Prostate gland (tissue), 2 donors: ENCODE data around the gene BSND. TPM values are rescaled to one million over a fixed set of nuclear protein-coding genes. Genes with fewer than 3 reads are reported as not detected.
A peak's percentile ranks its signal among the peaks of the same experiment; 100 is the strongest.

Experiments
- DNase-seq: peaks from one replicate; pipeline ENCODE4 v3.0.0-alpha.2; 2019; ENCODE audit warnings: low spot score
- H3K27ac ChIP-seq, 2 donors: fragments of 200-600 bp; sonication (generic); 2 replicates each; pipeline ENCODE4 v1.5.1; 2017 to 2019
- H3K27me3 ChIP-seq: fragments of 200-600 bp; sonication (generic); replicated peaks from 2 replicates; pipeline ENCODE4 v1.5.1; 2019; ENCODE audit not compliant: insufficient read depth
- H3K36me3 ChIP-seq, 2 donors: fragments of 200-600 bp; sonication (generic); 1 replicate in 1 of 2; 2 replicates in 1 of 2; pipeline versions ENCODE4 v1.5.1 to v1.8.1; 2017 to 2019
- H3K4me1 ChIP-seq: fragments of 200-600 bp; sonication (generic); replicated peaks from 2 replicates; pipeline ENCODE4 v1.5.1; 2019
- H3K4me3 ChIP-seq, 2 donors: fragments of 200-600 bp; sonication (generic); 2 replicates each; pipeline ENCODE4 v1.5.1; 2017 to 2019
- H3K9me3 ChIP-seq: fragments of 200-600 bp; sonication (generic); 2 replicates; pipeline ENCODE4 v1.5.1; 2017
- POLR2A ChIP-seq: fragments of 450-650 bp; IDR thresholded peaks from one replicate; pipeline ENCODE4 v1.6.1; 2016; ENCODE audit warnings: antibody characterized with exemption, mild to moderate bottlenecking
- POLR2AphosphoS5 ChIP-seq: sonication (generic); formaldehyde crosslinking; IDR thresholded peaks from one replicate; pipeline ENCODE4 v1.6.1; 2017; ENCODE audit warnings: antibody characterized with exemption
- WGBS: methylation state at CpG from one replicate; pipeline ENCODE4 v1.1.5; 2018; 5-methylcytosine and 5-hydroxymethylcytosine counted together
- intact Hi-C: fragments of 100-400 bp; cut with DNase I; formaldehyde crosslinking; loops from one replicate; pipeline ENCODE4 v1.14.2; 2022
- total RNA-seq, 2 donors: library from RNA; depleted of rRNA; stranded (reverse); fragments of >200 nt; gene quantifications; one replicate each; pipeline ENCODE4 v1.1.0, GENCODE V29; 2016
- TF ChIP-seq, protein P1 (sequence below), 4 experiments: fragments of 200-600 bp in 2 of 4; fragments of 450-650 bp in 2 of 4; sonication (generic) in 2 of 4; IDR thresholded peaks; 1 replicate in 3 of 4; 2 replicates in 1 of 4; pipeline ENCODE4 v1.5.1; 2016 to 2019; ENCODE audit warnings: antibody characterized with exemption in 4 of 4, mild to moderate bottlenecking in 2 of 4, moderate library complexity in 2 of 4

The BSND gene
- total RNA-seq, 2 donors from 2014 or later: 0.11 TPM; not detected in 1

- Histone ChIP-seq H3K4me3 (no peak overlapping the region), H3K9me3 (no peaks in the 10 kb centered on the region), H3K27ac (no peak overlapping the region), H3K27me3 (no peaks in the 10 kb centered on the region), H3K4me1 (no peaks in the 10 kb centered on the region), H3K36me3 (no peaks in the 10 kb centered on the region)
- intact Hi-C loops: loop anchor here (2.0 kb wide), 1 partner anchor 46 kb away; no protein-coding TSS in a partner anchor
- 5% methylated on average over 23 of the region's 23 CpGs for WGBS
- peak; percentile 43 for DNase-seq
- TF ChIP-seq POLR2AphosphoS5: no peak
- TF ChIP-seq, protein P1, sequence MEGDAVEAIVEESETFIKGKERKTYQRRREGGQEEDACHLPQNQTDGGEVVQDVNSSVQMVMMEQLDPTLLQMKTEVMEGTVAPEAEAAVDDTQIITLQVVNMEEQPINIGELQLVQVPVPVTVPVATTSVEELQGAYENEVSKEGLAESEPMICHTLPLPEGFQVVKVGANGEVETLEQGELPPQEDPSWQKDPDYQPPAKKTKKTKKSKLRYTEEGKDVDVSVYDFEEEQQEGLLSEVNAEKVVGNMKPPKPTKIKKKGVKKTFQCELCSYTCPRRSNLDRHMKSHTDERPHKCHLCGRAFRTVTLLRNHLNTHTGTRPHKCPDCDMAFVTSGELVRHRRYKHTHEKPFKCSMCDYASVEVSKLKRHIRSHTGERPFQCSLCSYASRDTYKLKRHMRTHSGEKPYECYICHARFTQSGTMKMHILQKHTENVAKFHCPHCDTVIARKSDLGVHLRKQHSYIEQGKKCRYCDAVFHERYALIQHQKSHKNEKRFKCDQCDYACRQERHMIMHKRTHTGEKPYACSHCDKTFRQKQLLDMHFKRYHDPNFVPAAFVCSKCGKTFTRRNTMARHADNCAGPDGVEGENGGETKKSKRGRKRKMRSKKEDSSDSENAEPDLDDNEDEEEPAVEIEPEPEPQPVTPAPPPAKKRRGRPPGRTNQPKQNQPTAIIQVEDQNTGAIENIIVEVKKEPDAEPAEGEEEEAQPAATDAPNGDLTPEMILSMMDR (IDR thresholded peaks at IDR 0.05): peak; percentile 79 to 88 (median 82)
These were observed 2.3 kb upstream of the BSND start for GRCh38 chr1:54996359-54996868.

DNA sequence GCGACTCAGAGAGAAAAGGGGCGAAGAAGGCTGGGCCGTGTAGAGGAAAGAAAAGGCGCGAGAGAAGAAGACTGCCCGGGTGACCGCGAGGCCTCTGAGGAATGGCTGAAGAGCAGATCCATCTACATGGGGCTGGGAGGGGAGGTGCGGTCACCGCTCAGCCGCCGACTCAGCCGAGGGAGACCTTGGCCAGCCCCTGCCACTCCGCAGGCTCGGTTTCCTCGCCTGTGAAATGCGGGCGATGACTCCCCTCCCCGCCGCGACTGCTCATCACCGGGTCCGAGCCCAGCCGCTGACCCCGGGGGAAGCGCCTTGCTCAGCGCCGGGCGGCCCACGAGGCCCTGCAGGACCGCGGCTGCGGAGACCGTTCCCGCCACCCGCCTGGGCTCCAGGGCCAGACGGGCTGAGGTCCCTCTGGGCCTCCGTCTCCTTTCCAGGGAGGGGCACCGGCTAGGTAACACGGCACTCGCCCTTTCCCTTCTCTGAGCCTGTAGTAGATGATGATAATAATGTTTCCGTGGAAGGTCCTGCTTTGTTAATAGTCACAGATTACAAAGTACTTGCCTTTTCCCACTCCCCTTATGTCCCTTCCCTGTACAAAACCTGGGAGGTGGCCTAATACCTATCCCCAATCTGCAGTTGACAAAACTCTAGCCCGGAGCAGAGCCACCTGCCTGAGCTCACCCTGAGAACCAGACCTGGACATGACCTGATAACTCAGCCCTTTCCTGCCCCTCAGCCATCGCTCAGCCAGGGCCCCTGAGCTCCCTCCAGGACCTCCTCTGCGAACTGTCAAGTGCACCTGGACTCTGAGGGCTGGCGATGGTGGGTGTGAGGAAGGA, 1.6 kb upstream of the BSND start:
- Histone ChIP-seq H3K27me3 (no peaks in the 10 kb centered on the region), H3K4me3 (no peak overlapping the region), H3K9me3 (no peaks in the 10 kb centered on the region), H3K36me3 (no peaks in the 10 kb centered on the region), H3K4me1 (no peaks in the 10 kb centered on the region), H3K27ac (no peak overlapping the region)
- DNase-seq: no peak
- TF ChIP-seq POLR2A (no peak), POLR2AphosphoS5 (no peak)
- TF ChIP-seq, protein P1 (IDR thresholded peaks at IDR 0.05): no peak
- WGBS: 22% methylated on average over 46 of the region's 46 CpGs
- intact Hi-C loops: loop anchor here (2.0 kb wide), 1 partner anchor 46 kb away; no protein-coding TSS in a partner anchor

DNA sequence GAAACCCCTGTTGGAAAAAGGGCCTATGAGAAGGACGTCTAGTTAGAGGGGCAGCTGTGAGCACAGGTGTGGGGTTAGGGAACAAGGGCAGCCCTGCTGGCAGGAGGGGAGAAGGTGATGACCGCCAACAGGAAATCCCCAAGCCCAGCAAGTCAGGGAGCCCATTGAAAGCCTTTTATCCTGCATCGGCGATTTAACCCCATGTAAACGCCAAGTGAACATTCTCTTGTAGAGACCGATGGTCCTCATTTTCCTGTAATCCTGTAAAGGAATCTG, 1.1 kb upstream of the BSND start:
- Histone ChIP-seq H3K27ac (no peak overlapping the region), H3K4me1 (no peaks in the 10 kb centered on the region), H3K9me3 (no peaks in the 10 kb centered on the region), H3K4me3 (no peak overlapping the region), H3K27me3 (no peaks in the 10 kb centered on the region), H3K36me3 (no peaks in the 10 kb centered on the region)
- intact Hi-C loops: loop anchor here (2.0 kb wide), 1 partner anchor 47 kb away; no protein-coding TSS in a partner anchor
- 91% methylated on average over 6 of the region's 6 CpGs for WGBS
- TF ChIP-seq, protein P1 (IDR thresholded peaks at IDR 0.05): no peak
- no peak for TF ChIP-seq POLR2AphosphoS5
- DNase-seq: no peak

DNA sequence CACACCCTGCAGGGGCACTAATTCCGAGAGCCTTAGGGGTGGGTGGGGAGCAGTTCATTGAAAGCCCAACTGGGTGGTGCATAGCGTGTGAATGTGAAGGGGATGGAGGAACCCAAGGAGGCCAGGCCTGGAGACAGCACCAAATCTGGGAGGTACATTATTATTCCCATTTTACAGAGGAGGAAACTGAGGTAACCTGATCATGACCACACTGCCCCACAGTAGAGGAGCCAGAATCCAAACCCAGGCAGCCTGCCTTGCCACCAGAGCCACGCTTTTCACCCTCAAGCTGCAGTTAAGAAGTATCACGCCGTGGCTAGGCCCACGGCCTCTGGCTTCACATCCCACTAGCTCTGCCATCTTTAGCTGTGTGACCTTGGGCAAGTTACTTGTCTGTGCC, 633 bp upstream of the BSND start:
- no peaks in the 10 kb centered on the region for H3K9me3 ChIP-seq
- no peaks in the 10 kb centered on the region for H3K27me3 ChIP-seq
- no peak for DNase-seq

More for the DNA sequence above, 633 bp upstream of the BSND start:
- Histone ChIP-seq H3K4me3 (no peak overlapping the region), H3K27ac (no peak overlapping the region), H3K36me3 (no peaks in the 10 kb centered on the region), H3K4me1 (no peaks in the 10 kb centered on the region)
- TF ChIP-seq POLR2A (no peak), POLR2AphosphoS5 (no peak)
- TF ChIP-seq, protein P1 (IDR thresholded peaks at IDR 0.05): no peak
- intact Hi-C loops: no loop called here
- WGBS: 97% methylated on average over 6 of the region's 6 CpGs
